Osteoblast (primary cell): ENCODE results near the gene CACNB2. TPM values are rescaled to one million over a fixed set of nuclear protein-coding genes. Genes with fewer than 3 reads are reported as not detected.

Source experiments
- DNase-seq: peaks from one replicate; pipeline ENCODE4 v3.0.0; 2011; ENCODE audit warnings: low spot score, mixed read lengths; ENCODE audit not compliant: insufficient read length; ENCODE audit errors: missing footprints
- H2AFZ ChIP-seq: 2 replicates; pipeline ENCODE4 v1.6.0; 2011; ENCODE audit warnings: mild to moderate bottlenecking, low read length
- H3K27ac ChIP-seq: 2 replicates; pipeline ENCODE4 v1.5.1; 2011; ENCODE audit warnings: mild to moderate bottlenecking, low read depth, low read length, moderate library complexity
- H3K27me3 ChIP-seq: 2 replicates; pipeline ENCODE4 v1.6.0; 2012; ENCODE audit warnings: mild to moderate bottlenecking, control low read depth, inconsistent platforms, low read length, moderate library complexity; ENCODE audit not compliant: insufficient read depth
- H3K36me3 ChIP-seq: 2 replicates; pipeline ENCODE4 v1.5.1; 2011; ENCODE audit warnings: mild to moderate bottlenecking, low read length, control low read depth, moderate library complexity; ENCODE audit not compliant: insufficient read depth
- H3K4me1 ChIP-seq: 2 replicates; pipeline ENCODE4 v1.5.1; 2011; ENCODE audit warnings: mild to moderate bottlenecking, low read length, control low read depth, moderate library complexity; ENCODE audit not compliant: insufficient read depth
- H3K4me2 ChIP-seq: 2 replicates; pipeline ENCODE4 v1.6.0; 2011; ENCODE audit warnings: mild to moderate bottlenecking, low read length; ENCODE audit not compliant: insufficient read depth
- H3K4me3 ChIP-seq: fragments of 200-600 bp; sonication (generic); 3 replicates; pipeline ENCODE4 v1.5.1; 2012; ENCODE audit warnings: mild to moderate bottlenecking, low read length, inconsistent platforms; ENCODE audit not compliant: insufficient read depth
- H3K79me2 ChIP-seq: 2 replicates; pipeline ENCODE4 v1.6.0; 2012; ENCODE audit warnings: mild to moderate bottlenecking, low read length, control low read depth, inconsistent platforms; ENCODE audit not compliant: insufficient read depth
- H3K9me3 ChIP-seq: 2 replicates; pipeline ENCODE4 v1.5.1; 2011; ENCODE audit warnings: low read depth, low read length, control low read depth
- H4K20me1 ChIP-seq: 2 replicates; pipeline ENCODE4 v1.6.0; 2012; ENCODE audit warnings: mild to moderate bottlenecking, low read length, control low read depth; ENCODE audit not compliant: insufficient read depth
- total RNA-seq: library from RNA; depleted of rRNA; stranded (reverse); fragments of >200 nt; gene quantifications from 2 replicates; pipeline ENCODE4 v1.2.3, GENCODE V29; 2012
- TF ChIP-seq, protein P1 (sequence below): IDR thresholded peaks from 2 replicates; pipeline ENCODE4 v1.5.1; 2011; ENCODE audit warnings: mild to moderate bottlenecking, low read depth, low read length, moderate library complexity; ENCODE audit errors: extremely low read depth

Gene CACNB2
- total RNA-seq, 1 donor = under 0.01 TPM

GRCh38 chr10:18429335-18429734 is 289.1 kb downstream of the CACNB2 start:
- H3K9me3 ChIP-seq = no peaks in the 10 kb centered on the region
- no peak overlapping the region for H3K4me3 ChIP-seq
- no peaks in the 10 kb centered on the region for H3K4me1 ChIP-seq
- no peak overlapping the region for H3K4me2 ChIP-seq
- no peaks in the 10 kb centered on the region for H3K27me3 ChIP-seq
- H3K36me3 ChIP-seq = no peaks in the 10 kb centered on the region
- no peaks in the 10 kb centered on the region for H4K20me1 ChIP-seq
- TF ChIP-seq, protein P1, sequence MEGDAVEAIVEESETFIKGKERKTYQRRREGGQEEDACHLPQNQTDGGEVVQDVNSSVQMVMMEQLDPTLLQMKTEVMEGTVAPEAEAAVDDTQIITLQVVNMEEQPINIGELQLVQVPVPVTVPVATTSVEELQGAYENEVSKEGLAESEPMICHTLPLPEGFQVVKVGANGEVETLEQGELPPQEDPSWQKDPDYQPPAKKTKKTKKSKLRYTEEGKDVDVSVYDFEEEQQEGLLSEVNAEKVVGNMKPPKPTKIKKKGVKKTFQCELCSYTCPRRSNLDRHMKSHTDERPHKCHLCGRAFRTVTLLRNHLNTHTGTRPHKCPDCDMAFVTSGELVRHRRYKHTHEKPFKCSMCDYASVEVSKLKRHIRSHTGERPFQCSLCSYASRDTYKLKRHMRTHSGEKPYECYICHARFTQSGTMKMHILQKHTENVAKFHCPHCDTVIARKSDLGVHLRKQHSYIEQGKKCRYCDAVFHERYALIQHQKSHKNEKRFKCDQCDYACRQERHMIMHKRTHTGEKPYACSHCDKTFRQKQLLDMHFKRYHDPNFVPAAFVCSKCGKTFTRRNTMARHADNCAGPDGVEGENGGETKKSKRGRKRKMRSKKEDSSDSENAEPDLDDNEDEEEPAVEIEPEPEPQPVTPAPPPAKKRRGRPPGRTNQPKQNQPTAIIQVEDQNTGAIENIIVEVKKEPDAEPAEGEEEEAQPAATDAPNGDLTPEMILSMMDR = no peak
- H3K79me2 ChIP-seq = no peaks in the 10 kb centered on the region
- H2AFZ ChIP-seq = no peak overlapping the region
- no peak overlapping the region for H3K27ac ChIP-seq
- DNase-seq = no peak

- H3K27ac ChIP-seq = no peak overlapping the region
- no peak for DNase-seq
- H3K4me2 ChIP-seq = no peak overlapping the region
- H2AFZ ChIP-seq = no peak overlapping the region
- H3K9me3 ChIP-seq = no peaks in the 10 kb centered on the region
- no peaks in the 10 kb centered on the region for H3K27me3 ChIP-seq
- H3K4me3 ChIP-seq = no peak overlapping the region
- H3K4me1 ChIP-seq = no peaks in the 10 kb centered on the region
- H4K20me1 ChIP-seq = no peaks in the 10 kb centered on the region
- no peaks in the 10 kb centered on the region for H3K36me3 ChIP-seq
- TF ChIP-seq, protein P1 = no peak
- H3K79me2 ChIP-seq = no peaks in the 10 kb centered on the region
Measured at GRCh38 chr10:18436902-18437301, 296.7 kb downstream of the CACNB2 start.

DNA sequence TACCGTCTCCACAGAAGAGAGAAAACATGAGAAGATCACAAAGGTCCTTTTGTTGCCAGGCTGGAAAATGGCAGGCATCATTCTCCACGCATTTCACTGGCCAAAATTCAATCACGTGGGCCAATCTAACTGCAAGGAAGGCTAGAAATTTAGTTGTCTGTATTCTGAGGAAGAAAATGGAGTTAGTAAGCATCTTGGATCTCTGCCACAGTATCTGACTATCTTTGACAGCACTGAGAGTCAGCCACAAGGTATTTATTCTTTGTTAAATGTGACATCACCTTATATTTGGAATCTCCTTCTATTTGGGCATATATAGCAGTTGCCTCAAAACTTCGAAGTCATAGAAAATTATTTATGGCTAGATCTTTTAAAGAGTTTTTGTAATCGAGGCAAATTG is 297.3 kb downstream of the CACNB2 start:
- no peaks in the 10 kb centered on the region for H3K9me3 ChIP-seq
- TF ChIP-seq, protein P1 = no peak
- no peak for DNase-seq
- H3K36me3 ChIP-seq = no peaks in the 10 kb centered on the region
- no peaks in the 10 kb centered on the region for H3K79me2 ChIP-seq
- H4K20me1 ChIP-seq = no peaks in the 10 kb centered on the region
- no peak overlapping the region for H3K4me2 ChIP-seq
- no peaks in the 10 kb centered on the region for H3K4me1 ChIP-seq
- no peaks in the 10 kb centered on the region for H3K27me3 ChIP-seq
- no peak overlapping the region for H3K4me3 ChIP-seq
- no peak overlapping the region for H3K27ac ChIP-seq
- no peak overlapping the region for H2AFZ ChIP-seq

- TF ChIP-seq, protein P1 = no peak
- no peaks in the 10 kb centered on the region for H3K9me3 ChIP-seq
- no peak overlapping the region for H2AFZ ChIP-seq
- H4K20me1 ChIP-seq = no peaks in the 10 kb centered on the region
- H3K4me2 ChIP-seq = no peak overlapping the region
- H3K36me3 ChIP-seq = no peaks in the 10 kb centered on the region
- H3K27ac ChIP-seq = no peak overlapping the region
- no peaks in the 10 kb centered on the region for H3K27me3 ChIP-seq
- no peak overlapping the region for H3K4me3 ChIP-seq
- DNase-seq = no peak
- no peaks in the 10 kb centered on the region for H3K79me2 ChIP-seq
- H3K4me1 ChIP-seq = no peaks in the 10 kb centered on the region
Measured at GRCh38 chr10:18438361-18439126, 298.3 kb downstream of the CACNB2 start.
